Breast epithelium (tissue), 4 donors: ENCODE data around the gene FPGT. TPM values are rescaled to one million over a fixed set of nuclear protein-coding genes. Genes with fewer than 3 reads are reported as not detected.
"Not testable (repeated sequence)": the region's sequence is repeated elsewhere in the genome, so short reads cannot be mapped to it uniquely, and the experiment has no call there.

Experiments
- DNase-seq, 2 donors: peaks; one replicate each; pipeline ENCODE4 v3.0.0-alpha.2; 2019; ENCODE audit warnings: low spot score in 2 of 2
- H3K27ac ChIP-seq, 2 donors: fragments of 200-600 bp; sonication (generic) in 1 of 2; one replicate each; pipeline ENCODE4 v1.5.1; 2016 to 2019; ENCODE audit warnings: mild to moderate bottlenecking in 1 of 2
- H3K27me3 ChIP-seq, 2 donors: fragments of 200-600 bp; sonication (generic) in 1 of 2; one replicate each; pipeline versions ENCODE4 v1.5.1 to v1.6.0; 2017 to 2019; ENCODE audit warnings: control low read depth in 1 of 2, mild to moderate bottlenecking in 1 of 2
- H3K36me3 ChIP-seq: fragments of 200-600 bp; one replicate; pipeline ENCODE4 v1.5.1; 2019
- H3K4me1 ChIP-seq, 2 donors: fragments of 200-600 bp; sonication (generic); one replicate each; pipeline ENCODE4 v1.5.1; 2016 to 2019; ENCODE audit warnings: control low read depth in 1 of 2
- H3K4me3 ChIP-seq, 3 donors: fragments of 200-600 bp; sonication (generic); 1 replicate in 2 of 3; 2 replicates in 1 of 3; pipeline ENCODE4 v1.5.1; 2016 to 2019; ENCODE audit warnings: mild to moderate bottlenecking in 3 of 3, moderate library complexity in 2 of 3
- H3K9me3 ChIP-seq, 2 donors: fragments of 200-600 bp; sonication (generic) in 1 of 2; one replicate each; pipeline ENCODE4 v1.5.1; 2016 to 2019; ENCODE audit warnings: control low read depth in 1 of 2
- CTCF ChIP-seq, 3 donors: fragments of 450-650 bp; IDR thresholded peaks; one replicate each; pipeline ENCODE4 v1.5.1; 2016 to 2017; ENCODE audit warnings: antibody characterized with exemption in 3 of 3, mild to moderate bottlenecking in 3 of 3, moderate library complexity in 3 of 3
- POLR2A ChIP-seq: fragments of 450-650 bp; IDR thresholded peaks from one replicate; pipeline ENCODE4 v1.6.1; 2016; ENCODE audit warnings: antibody characterized with exemption, mild to moderate bottlenecking, moderate library complexity
- POLR2AphosphoS5 ChIP-seq, 3 donors: sonication (generic); formaldehyde crosslinking; IDR thresholded peaks; one replicate each; pipeline ENCODE4 v1.6.1; 2017; ENCODE audit warnings: antibody characterized with exemption in 3 of 3
- intact Hi-C: fragments of 100-400 bp; cut with DNase I; formaldehyde crosslinking; loops from one replicate; pipeline ENCODE4 v1.15.1; 2023; ENCODE audit warnings: low total_unique reads
- total RNA-seq, 3 donors: library from RNA; depleted of rRNA; stranded (reverse); fragments of >200 nt; gene quantifications; one replicate each; pipeline ENCODE4 v1.1.0, GENCODE V29; 2016

FPGT gene
- total RNA-seq, 3 donors from 2014 or later: 11.5 to 23.7 (median 17.3) TPM

GRCh38 chr1:74247881-74248528 lies 50.0 kb downstream of the FPGT start:
- no peaks in the 10 kb centered on the region for H3K36me3 ChIP-seq
- no peaks in the 10 kb centered on the region for H3K27me3 ChIP-seq
- TF ChIP-seq CTCF (IDR thresholded peaks at IDR 0.05) (no peak), POLR2A (no peak), POLR2AphosphoS5 (IDR thresholded peaks at IDR 0.05) (no peak)
- H3K27ac ChIP-seq: no peak overlapping the region
- no peaks in the 10 kb centered on the region for H3K4me1 ChIP-seq
- intact Hi-C loops: no loop called here
- H3K9me3 ChIP-seq: no peaks in the 10 kb centered on the region
- H3K4me3 ChIP-seq: no peak overlapping the region
- DNase-seq: no peak

- H3K4me1 ChIP-seq, H3K27me3 ChIP-seq, intact Hi-C loops, H3K36me3 ChIP-seq, H3K4me3 ChIP-seq, H3K9me3 ChIP-seq, H3K27ac ChIP-seq, DNase-seq: not testable (repeated sequence)
Measured at GRCh38 chr1:74253243-74253824, 55.3 kb downstream of the FPGT start.

Other genes with a start within 250 kb of the FPGT start
- gene LRRIQ3, start 66 bp upstream of the FPGT start, total RNA-seq: 1 to 10 TPM in 2 of 3 donors, under 1 TPM in 1; 0.33 to 2.6 (median 1.8) TPM
- 1 to 10 TPM; 1.3 to 3.7 (median 2.5) TPM for gene TNNI3K, start 37.1 kb downstream of the FPGT start, total RNA-seq